GM12878 (cell line): ENCODE results near the gene PIP5K1A. TPM values are rescaled to one million over a fixed set of nuclear protein-coding genes. Genes with fewer than 3 reads are reported as not detected.
A peak's percentile ranks its signal among the peaks of the same experiment; 100 is the strongest.

Source experiments
- BHLHE40 ChIP-seq, 2 experiments: fragments of 450-650 bp in 1 of 2; IDR thresholded peaks; 2 replicates each; pipeline ENCODE4 v1.6.1; 2011 to 2017; ENCODE audit warnings: low read depth in 2 of 2, borderline replicate concordance in 1 of 2, improper control_type of control experiment in 1 of 2, low read length in 1 of 2, mild to moderate bottlenecking in 1 of 2
- CHD4 ChIP-seq: fragments of 200-600 bp; sonication (generic); IDR thresholded peaks from 2 replicates; pipeline ENCODE4 v1.6.1; 2016; ENCODE audit warnings: mild to moderate bottlenecking
- EED ChIP-seq: sonication (generic); IDR thresholded peaks from 2 replicates; pipeline ENCODE4 v1.6.1; 2016; ENCODE audit warnings: antibody characterized with exemption, low read depth
- GABPA ChIP-seq: IDR thresholded peaks from 2 replicates; pipeline ENCODE4 v1.6.1; 2014; ENCODE audit warnings: antibody characterized with exemption, low read depth, mild to moderate bottlenecking, inconsistent platforms
- HDAC2 ChIP-seq: fragments of 200-600 bp; sonication (generic); IDR thresholded peaks from 2 replicates; pipeline ENCODE4 v1.6.1; 2017
- HDAC6 ChIP-seq: fragments of 200-600 bp; sonication (generic); IDR thresholded peaks from one replicate; pipeline ENCODE4 v1.8.0; 2017; ENCODE audit warnings: antibody characterized with exemption; ENCODE audit not compliant: unreplicated experiment
- IKZF2 ChIP-seq, 2 experiments: fragments of 450-650 bp; IDR thresholded peaks; 2 replicates each; pipeline ENCODE4 v1.6.1; 2017; ENCODE audit warnings: mild to moderate bottlenecking in 2 of 2, moderate library complexity in 2 of 2
- LARP7 ChIP-seq: fragments of 450-650 bp; IDR thresholded peaks from 2 replicates; pipeline ENCODE4 v1.6.1; 2017; ENCODE audit warnings: mild to moderate bottlenecking
- MTA2 ChIP-seq: fragments of 450-650 bp; IDR thresholded peaks from 2 replicates; pipeline ENCODE4 v1.6.1; 2016; ENCODE audit warnings: low read depth, mild to moderate bottlenecking, moderate library complexity
- MYC ChIP-seq: IDR thresholded peaks from 2 replicates; pipeline ENCODE4 v1.6.1; 2011; ENCODE audit warnings: mild to moderate bottlenecking, low read length, moderate library complexity, inconsistent platforms; ENCODE audit not compliant: insufficient read depth, insufficient replicate concordance, insufficient read length, severe bottlenecking
- NBN ChIP-seq: fragments of 450-650 bp; IDR thresholded peaks from 2 replicates; pipeline ENCODE4 v1.6.1; 2016
- POLR2AphosphoS5 ChIP-seq: IDR thresholded peaks from 2 replicates; pipeline ENCODE4 v1.6.1; 2011; ENCODE audit warnings: mild to moderate bottlenecking, low read length, inconsistent platforms
- POU2F2 ChIP-seq: IDR thresholded peaks from 3 replicates; pipeline ENCODE4 v1.6.1; 2011; ENCODE audit warnings: low read depth, mild to moderate bottlenecking, low read length, borderline replicate concordance
- RAD51 ChIP-seq: fragments of 450-650 bp; IDR thresholded peaks from 2 replicates; pipeline ENCODE4 v1.6.1; 2016; ENCODE audit warnings: moderate library complexity, mild to moderate bottlenecking, inconsistent platforms
- RFX5 ChIP-seq: IDR thresholded peaks from 2 replicates; pipeline ENCODE4 v1.6.1; 2011; ENCODE audit warnings: low read depth, low read length, improper control_type of control experiment
- SMAD1 ChIP-seq: fragments of 450-650 bp; IDR thresholded peaks from 2 replicates; pipeline ENCODE4 v1.6.1; 2018; ENCODE audit warnings: mild to moderate bottlenecking, low read depth; ENCODE audit not compliant: partially characterized antibody
- SMAD5 ChIP-seq: IDR thresholded peaks from 2 replicates; pipeline ENCODE4 v1.6.1; 2016; ENCODE audit warnings: antibody characterized with exemption, low read depth
- TCF3 ChIP-seq: IDR thresholded peaks from 2 replicates; pipeline ENCODE4 v1.6.1; 2012; ENCODE audit warnings: low read depth, mild to moderate bottlenecking, low read length, borderline replicate concordance; ENCODE audit not compliant: insufficient read depth
- YY1 ChIP-seq: IDR thresholded peaks from 2 replicates; pipeline ENCODE4 v1.6.1; 2011; ENCODE audit warnings: low read depth, mild to moderate bottlenecking, low read length
- polyA plus RNA-seq, 11 experiments: library from polyadenylated mRNA; depleted of rRNA in 4 of 11; unstranded in 6 of 11; stranded (reverse) in 5 of 11; fragments of >200 nt; fragmentation: Nextera tagmentation in 4 of 11; fragmentation: Illumina TruSeq in 1 of 11; extraction: Ambion mirVana in 4 of 11; extraction: Trizol in 1 of 11; gene quantifications; 1 replicate in 1 of 11; 2 replicates in 10 of 11; pipeline versions ENCODE4 v1.2.1 to v1.2.3, GENCODE V29; 2011 to 2016; ENCODE audit warnings: inconsistent platforms in 2 of 11, missing spikeins in 2 of 11, low read depth in 1 of 11
- total RNA-seq, 4 experiments: library from RNA; depleted of rRNA in 3 of 4; stranded (reverse); fragments of >200 nt in 3 of 4; fragmentation: Illumina TruSeq in 1 of 4; extraction: Trizol in 1 of 4; gene quantifications; 2 replicates each; pipeline versions ENCODE4 v1.2.1 to v1.2.3, GENCODE V29; 2013 to 2021
- TF ChIP-seq, protein P1 (sequence below): fragments of 450-650 bp; formaldehyde crosslinking; IDR thresholded peaks from 2 replicates; pipeline ENCODE4 v1.4.0; 2022; ENCODE audit warnings: mild to moderate bottlenecking, moderate library complexity
- TF ChIP-seq, protein P2 (sequence below): IDR thresholded peaks from 2 replicates; pipeline ENCODE4 v1.6.1; 2012; ENCODE audit warnings: mild to moderate bottlenecking, low read depth, low read length
- TF ChIP-seq, protein P3 (sequence below): fragments of 450-650 bp; IDR thresholded peaks from 2 replicates; pipeline ENCODE4 v1.6.1; 2017; ENCODE audit warnings: low read depth, mild to moderate bottlenecking, moderate library complexity

Gene PIP5K1A
- total and polyA plus RNA-seq, 10 of the 15 experiments (the other 5 are each of a cell fraction or from before 2014, with no cell fraction given): 4.5 to 114 (median 51.5) TPM

DNA sequence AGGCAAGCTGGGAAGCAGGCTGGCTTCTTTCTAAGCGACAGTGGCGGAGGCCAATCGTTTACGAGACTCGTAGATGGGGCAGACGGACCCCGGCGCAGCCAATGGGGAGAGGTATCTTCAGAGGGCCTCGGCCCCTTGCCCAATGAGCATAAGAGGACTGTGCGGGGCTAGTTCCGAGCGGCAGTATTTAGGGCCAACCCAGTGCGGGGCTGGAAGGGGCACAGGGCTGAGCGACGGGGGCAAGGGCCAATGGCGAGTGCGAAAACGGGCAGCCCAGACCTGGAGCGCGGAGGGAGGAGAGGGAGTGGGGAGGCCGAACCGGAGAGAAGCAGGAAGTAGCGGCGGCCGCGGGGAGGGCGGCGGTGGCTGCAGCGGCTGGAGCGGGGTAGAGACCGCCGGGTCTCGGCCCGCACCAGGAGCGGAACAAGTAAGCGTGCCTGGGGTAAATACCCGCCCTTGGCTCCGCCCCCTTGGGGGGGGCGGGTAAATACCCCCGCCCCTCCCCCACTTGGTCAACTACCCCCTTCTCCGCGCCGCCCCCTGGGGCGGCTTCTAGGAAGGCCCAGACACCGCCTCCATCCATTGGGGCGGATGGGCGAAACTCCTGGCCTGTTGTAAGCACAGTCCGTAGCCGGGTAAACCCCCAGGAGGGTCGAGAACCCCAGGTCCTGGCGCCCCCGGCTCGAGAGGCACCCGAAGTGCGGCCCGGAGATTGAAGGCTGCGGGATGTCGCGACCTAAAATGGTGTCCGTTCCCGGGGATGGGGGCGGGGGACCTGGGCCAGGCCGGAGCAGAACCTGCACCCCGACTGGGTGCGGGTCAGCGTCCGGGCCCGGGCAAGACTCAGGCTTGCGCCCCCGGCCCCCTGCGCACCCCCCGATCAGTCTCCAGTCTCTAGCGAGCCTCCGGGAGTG is 83.9 kb downstream of the PIP5K1A start, which contains the start of gene ZNF687 (continued):
- peak; percentile 46; the same call in 1 of the 2 replicates for TF ChIP-seq GABPA
- TF ChIP-seq, protein P1, sequence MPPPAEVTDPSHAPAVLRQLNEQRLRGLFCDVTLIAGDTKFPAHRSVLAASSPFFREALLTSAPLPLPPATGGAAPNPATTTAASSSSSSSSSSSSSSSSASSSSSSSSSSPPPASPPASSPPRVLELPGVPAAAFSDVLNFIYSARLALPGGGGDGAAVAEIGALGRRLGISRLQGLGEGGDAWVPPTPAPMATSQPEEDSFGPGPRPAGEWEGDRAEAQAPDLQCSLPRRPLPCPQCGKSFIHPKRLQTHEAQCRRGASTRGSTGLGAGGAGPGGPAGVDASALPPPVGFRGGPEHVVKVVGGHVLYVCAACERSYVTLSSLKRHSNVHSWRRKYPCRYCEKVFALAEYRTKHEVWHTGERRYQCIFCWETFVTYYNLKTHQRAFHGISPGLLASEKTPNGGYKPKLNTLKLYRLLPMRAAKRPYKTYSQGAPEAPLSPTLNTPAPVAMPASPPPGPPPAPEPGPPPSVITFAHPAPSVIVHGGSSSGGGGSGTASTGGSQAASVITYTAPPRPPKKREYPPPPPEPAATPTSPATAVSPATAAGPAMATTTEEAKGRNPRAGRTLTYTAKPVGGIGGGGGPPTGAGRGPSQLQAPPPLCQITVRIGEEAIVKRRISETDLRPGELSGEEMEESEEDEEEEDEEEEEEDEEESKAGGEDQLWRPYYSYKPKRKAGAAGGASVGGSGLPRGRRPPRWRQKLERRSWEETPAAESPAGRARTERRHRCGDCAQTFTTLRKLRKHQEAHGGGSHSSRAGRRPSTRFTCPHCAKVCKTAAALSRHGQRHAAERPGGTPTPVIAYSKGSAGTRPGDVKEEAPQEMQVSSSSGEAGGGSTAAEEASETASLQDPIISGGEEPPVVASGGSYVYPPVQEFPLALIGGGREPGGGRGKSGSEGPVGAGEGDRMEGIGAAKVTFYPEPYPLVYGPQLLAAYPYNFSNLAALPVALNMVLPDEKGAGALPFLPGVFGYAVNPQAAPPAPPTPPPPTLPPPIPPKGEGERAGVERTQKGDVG: no peak
- TF ChIP-seq, protein P2, sequence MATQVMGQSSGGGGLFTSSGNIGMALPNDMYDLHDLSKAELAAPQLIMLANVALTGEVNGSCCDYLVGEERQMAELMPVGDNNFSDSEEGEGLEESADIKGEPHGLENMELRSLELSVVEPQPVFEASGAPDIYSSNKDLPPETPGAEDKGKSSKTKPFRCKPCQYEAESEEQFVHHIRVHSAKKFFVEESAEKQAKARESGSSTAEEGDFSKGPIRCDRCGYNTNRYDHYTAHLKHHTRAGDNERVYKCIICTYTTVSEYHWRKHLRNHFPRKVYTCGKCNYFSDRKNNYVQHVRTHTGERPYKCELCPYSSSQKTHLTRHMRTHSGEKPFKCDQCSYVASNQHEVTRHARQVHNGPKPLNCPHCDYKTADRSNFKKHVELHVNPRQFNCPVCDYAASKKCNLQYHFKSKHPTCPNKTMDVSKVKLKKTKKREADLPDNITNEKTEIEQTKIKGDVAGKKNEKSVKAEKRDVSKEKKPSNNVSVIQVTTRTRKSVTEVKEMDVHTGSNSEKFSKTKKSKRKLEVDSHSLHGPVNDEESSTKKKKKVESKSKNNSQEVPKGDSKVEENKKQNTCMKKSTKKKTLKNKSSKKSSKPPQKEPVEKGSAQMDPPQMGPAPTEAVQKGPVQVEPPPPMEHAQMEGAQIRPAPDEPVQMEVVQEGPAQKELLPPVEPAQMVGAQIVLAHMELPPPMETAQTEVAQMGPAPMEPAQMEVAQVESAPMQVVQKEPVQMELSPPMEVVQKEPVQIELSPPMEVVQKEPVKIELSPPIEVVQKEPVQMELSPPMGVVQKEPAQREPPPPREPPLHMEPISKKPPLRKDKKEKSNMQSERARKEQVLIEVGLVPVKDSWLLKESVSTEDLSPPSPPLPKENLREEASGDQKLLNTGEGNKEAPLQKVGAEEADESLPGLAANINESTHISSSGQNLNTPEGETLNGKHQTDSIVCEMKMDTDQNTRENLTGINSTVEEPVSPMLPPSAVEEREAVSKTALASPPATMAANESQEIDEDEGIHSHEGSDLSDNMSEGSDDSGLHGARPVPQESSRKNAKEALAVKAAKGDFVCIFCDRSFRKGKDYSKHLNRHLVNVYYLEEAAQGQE: no peak
- TF ChIP-seq MTA2: peak; percentile 25; the same call in 1 of the 2 replicates
- peak; percentile 99 for TF ChIP-seq TCF3
- TF ChIP-seq IKZF2 (IDR thresholded peaks at IDR 0.05): peak; percentile 8 to 34; a peak in 3 of 4 replicates
- 0 out of 2 replicates have a peak, but pooled peaks have one; percentile 2 for TF ChIP-seq SMAD5
- TF ChIP-seq LARP7: peak; percentile 68
- 0 out of 2 replicates have a peak, but pooled peaks have one; percentile 5 for TF ChIP-seq EED
- TF ChIP-seq NBN: peak; percentile 14; the same call in 1 of the 2 replicates
- TF ChIP-seq, protein P3, sequence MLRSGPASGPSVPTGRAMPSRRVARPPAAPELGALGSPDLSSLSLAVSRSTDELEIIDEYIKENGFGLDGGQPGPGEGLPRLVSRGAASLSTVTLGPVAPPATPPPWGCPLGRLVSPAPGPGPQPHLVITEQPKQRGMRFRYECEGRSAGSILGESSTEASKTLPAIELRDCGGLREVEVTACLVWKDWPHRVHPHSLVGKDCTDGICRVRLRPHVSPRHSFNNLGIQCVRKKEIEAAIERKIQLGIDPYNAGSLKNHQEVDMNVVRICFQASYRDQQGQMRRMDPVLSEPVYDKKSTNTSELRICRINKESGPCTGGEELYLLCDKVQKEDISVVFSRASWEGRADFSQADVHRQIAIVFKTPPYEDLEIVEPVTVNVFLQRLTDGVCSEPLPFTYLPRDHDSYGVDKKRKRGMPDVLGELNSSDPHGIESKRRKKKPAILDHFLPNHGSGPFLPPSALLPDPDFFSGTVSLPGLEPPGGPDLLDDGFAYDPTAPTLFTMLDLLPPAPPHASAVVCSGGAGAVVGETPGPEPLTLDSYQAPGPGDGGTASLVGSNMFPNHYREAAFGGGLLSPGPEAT: no peak
- TF ChIP-seq RFX5: peak; percentile 84; the same call in 1 of the 2 replicates
- TF ChIP-seq SMAD1: no peak
- no peak for TF ChIP-seq MYC
- no peak for TF ChIP-seq HDAC2
- peak in 1 of 2 experiments; percentile 81; a peak in 2 of 4 replicates for TF ChIP-seq BHLHE40 (IDR thresholded peaks at IDR 0.05; ENCODE audit: borderline replicate concordance in 1 of 2, low read depth in 2 of 2, low read length in 1 of 2)
- 0 out of 2 replicates have a peak, but pooled peaks have one; percentile 47 for TF ChIP-seq POLR2AphosphoS5
- TF ChIP-seq CHD4: no peak
- TF ChIP-seq RAD51: no peak
- TF ChIP-seq POU2F2: no peak
- peak; percentile 81 for TF ChIP-seq YY1
- TF ChIP-seq HDAC6: no peak
